Natural killer cell (primary cell): ENCODE measurements around the gene GALNT17. TPM values are rescaled to one million over a fixed set of nuclear protein-coding genes. Genes with fewer than 3 reads are reported as not detected.

Source experiments
- ATAC-seq, 3 donors: fragments of 150-1000 bp in 2 of 3; fragments of 200-7000 bp in 1 of 3; cut with Tn5 transposase; 1 replicate in 1 of 3; 2 replicates in 2 of 3; pipeline ENCODE4 v1.10.0; 2021; ENCODE audit warnings: mild to moderate bottlenecking in 2 of 3, moderate library complexity in 2 of 3
- DNase-seq, 2 donors: peaks; one replicate each; pipeline versions ENCODE4 v3.0.0 to v3.0.0-alpha.2; 2013 to 2021; ENCODE audit warnings: mixed read lengths in 1 of 2
- H3K27ac ChIP-seq: one replicate; pipeline ENCODE4 v1.5.1; 2013; ENCODE audit warnings: mild to moderate bottlenecking, low read length
- H3K27me3 ChIP-seq: one replicate; pipeline ENCODE4 v1.6.1; 2013; ENCODE audit warnings: low read length; ENCODE audit not compliant: control insufficient read depth, insufficient read depth
- H3K36me3 ChIP-seq: one replicate; pipeline ENCODE4 v1.6.1; 2013; ENCODE audit warnings: low read length; ENCODE audit not compliant: control insufficient read depth, insufficient read depth
- H3K4me1 ChIP-seq: one replicate; pipeline ENCODE4 v1.6.1; 2013; ENCODE audit warnings: low read length; ENCODE audit not compliant: control insufficient read depth, insufficient read depth
- H3K4me3 ChIP-seq: one replicate; pipeline ENCODE4 v1.5.1; 2013; ENCODE audit warnings: low read length
- H3K9me3 ChIP-seq: one replicate; pipeline ENCODE4 v1.6.1; 2013; ENCODE audit warnings: low read length; ENCODE audit not compliant: control insufficient read depth, insufficient read depth
- H3K27ac Mint-ChIP-seq, 2 donors: one replicate each; pipeline ENCODE4 v1.8.0; 2022; ENCODE audit warnings: mild to moderate bottlenecking in 2 of 2, mixed read lengths in 2 of 2, moderate library complexity in 1 of 2
- H3K27me3 Mint-ChIP-seq, 2 donors: one replicate each; pipeline ENCODE4 v1.8.0; 2022; ENCODE audit warnings: low read depth in 2 of 2, mixed read lengths in 2 of 2
- H3K36me3 Mint-ChIP-seq: one replicate; pipeline ENCODE4 v1.8.0; 2022; ENCODE audit warnings: mixed read lengths
- H3K4me1 Mint-ChIP-seq, 2 donors: one replicate each; pipeline ENCODE4 v1.8.0; 2022; ENCODE audit warnings: mixed read lengths in 2 of 2
- H3K4me3 Mint-ChIP-seq: one replicate; pipeline ENCODE4 v1.8.0; 2022; ENCODE audit warnings: mild to moderate bottlenecking, moderate library complexity, mixed read lengths
- H3K9me3 Mint-ChIP-seq, 2 donors: one replicate each; pipeline ENCODE4 v1.8.0; 2022; ENCODE audit warnings: mixed read lengths in 2 of 2
- CTCF ChIP-seq: fragments of 200-600 bp; IDR thresholded peaks from one replicate; pipeline ENCODE4 v1.8.0; 2022; ENCODE audit warnings: antibody characterized with exemption
- WGBS: methylation state at CpG from one replicate; pipeline ENCODE4 v1.1.7; 2013; ENCODE audit warnings: missing lambda C conversion rate; ENCODE audit not compliant: insufficient coverage; 5-methylcytosine and 5-hydroxymethylcytosine counted together
- intact Hi-C: fragments of 100-400 bp; cut with micrococcal nuclease; formaldehyde crosslinking; loops from one replicate; pipeline ENCODE4 v1.14.2; 2022
- total RNA-seq, 4 donors: library from RNA; stranded (reverse); fragments of 120-200 nt in 1 of 4; gene quantifications; one replicate each; pipeline versions ENCODE4 v1.2.3 to v1.2.4, GENCODE V29; 2013 to 2022

The GALNT17 gene
- total RNA-seq, 3 donors from 2014 or later (not counting 1 experiment from before 2014, with no cell fraction given): not detected

GRCh38 chr7:71157757-71158156 lies 25.8 kb downstream of the GALNT17 start:
- Histone ChIP-seq H3K4me3 (no peak overlapping the region), H3K27ac (no peak overlapping the region), H3K9me3 (no peaks in the 10 kb centered on the region), H3K27me3 (no peaks in the 10 kb centered on the region), H3K36me3 (no peaks in the 10 kb centered on the region), H3K4me1 (no peaks in the 10 kb centered on the region)
- DNase-seq (no peak), ATAC-seq (no peak)
- 83% methylated on average over 1 of the region's 3 CpGs for WGBS
- Mint-ChIP-seq H3K4me1 (no peaks in the 10 kb centered on the region), H3K27ac (no peak overlapping the region), H3K27me3 (no peaks in the 10 kb centered on the region), H3K4me3 (no peak overlapping the region), H3K36me3 (no peaks in the 10 kb centered on the region), H3K9me3 (peaks cover 8 to 14% of the 10 kb centered on the region in 2 donors)
- intact Hi-C loops: no loop called here
- TF ChIP-seq CTCF: no peak

- no peak overlapping the region for H3K4me3 ChIP-seq
- Mint-ChIP-seq H3K27me3 (no peaks in the 10 kb centered on the region), H3K9me3 (peaks cover 2 to 9% of the 10 kb centered on the region in 2 donors), H3K4me3 (no peak overlapping the region), H3K36me3 (no peaks in the 10 kb centered on the region), H3K27ac (no peak overlapping the region), H3K4me1 (no peaks in the 10 kb centered on the region)
- H3K9me3 ChIP-seq: no peaks in the 10 kb centered on the region
- H3K4me1 ChIP-seq: no peaks in the 10 kb centered on the region
- intact Hi-C loops: no loop called here
- no peaks in the 10 kb centered on the region for H3K27me3 ChIP-seq
- TF ChIP-seq CTCF: no peak
- ATAC-seq: no peak
- DNase-seq: no peak
- no peak overlapping the region for H3K27ac ChIP-seq
- 77% methylated on average over 6 of the region's 6 CpGs for WGBS
- H3K36me3 ChIP-seq: no peaks in the 10 kb centered on the region
Observed at GRCh38 chr7:71165708-71166107, 33.8 kb downstream of the GALNT17 start.

- WGBS: 91% methylated on average over 4 of the region's 4 CpGs
Observed at GRCh38 chr7:71171476-71171875, 39.5 kb downstream of the GALNT17 start.

More at GRCh38 chr7:71171476-71171875, 39.5 kb downstream of the GALNT17 start:
- ATAC-seq (no peak), DNase-seq (no peak)
- intact Hi-C loops: no loop called here
- H3K27ac Mint-ChIP-seq: no peak overlapping the region
- no peaks in the 10 kb centered on the region for H3K4me1 Mint-ChIP-seq
- Histone ChIP-seq H3K9me3 (peaks cover 7% of the 10 kb centered on the region), H3K4me1 (no peaks in the 10 kb centered on the region), H3K27ac (no peak overlapping the region), H3K4me3 (no peak overlapping the region), H3K27me3 (no peaks in the 10 kb centered on the region), H3K36me3 (no peaks in the 10 kb centered on the region)
- H3K4me3 Mint-ChIP-seq: no peak overlapping the region
- H3K9me3 Mint-ChIP-seq: peaks cover 5 to 13% of the 10 kb centered on the region in 2 donors
- TF ChIP-seq CTCF: no peak
- no peaks in the 10 kb centered on the region for H3K36me3 Mint-ChIP-seq
- no peaks in the 10 kb centered on the region for H3K27me3 Mint-ChIP-seq
